ENCODE data around the gene BAIAP2L1.

- TF ChIP-seq YY1 (IDR thresholded peaks at IDR 0.05; ENCODE audit: insufficient read depth, insufficient read length), result no peak
- no peak for TF ChIP-seq SUZ12 (IDR thresholded peaks at IDR 0.05; ENCODE audit: extremely low read depth, insufficient read depth, insufficient read length)
- TF ChIP-seq ZNF274 (IDR thresholded peaks at IDR 0.05; ENCODE audit: low read depth, low read length), result no peak
Observed at GRCh38 chr7:98303176-98303865, 97.6 kb downstream of the BAIAP2L1 start.
